ENCODE results near the gene MSI2. TPM values are rescaled to one million over a fixed set of nuclear protein-coding genes. Genes with fewer than 3 reads are reported as not detected.

MSI2 gene
- total RNA-seq, 1 donor from 2014 or later: 96.8 TPM

DNA sequence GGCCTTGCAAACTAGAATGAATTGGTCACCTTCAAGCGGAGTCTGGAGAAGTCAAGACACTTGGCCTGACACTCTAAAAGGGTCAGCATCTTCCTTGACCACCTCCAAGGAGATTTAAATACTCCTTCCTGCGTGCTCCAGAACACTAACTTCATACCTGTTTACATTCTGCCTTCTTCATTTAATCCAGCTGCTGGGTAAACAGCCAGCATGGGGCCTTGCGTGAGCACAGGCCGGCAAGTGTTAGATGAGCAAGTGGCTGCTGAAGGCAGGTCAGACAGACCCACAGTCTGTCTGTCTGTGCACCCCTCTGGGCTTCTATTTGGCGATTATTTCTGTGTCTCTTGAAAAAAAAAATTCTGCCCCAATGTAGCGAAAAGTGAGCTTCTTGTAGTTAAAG, 153.8 kb downstream of the MSI2 start:
- DNase-seq (ENCODE audit: missing footprints): no peak
- no peak for ATAC-seq
- intact Hi-C loops (cut with DNase I): no loop called here

DNA sequence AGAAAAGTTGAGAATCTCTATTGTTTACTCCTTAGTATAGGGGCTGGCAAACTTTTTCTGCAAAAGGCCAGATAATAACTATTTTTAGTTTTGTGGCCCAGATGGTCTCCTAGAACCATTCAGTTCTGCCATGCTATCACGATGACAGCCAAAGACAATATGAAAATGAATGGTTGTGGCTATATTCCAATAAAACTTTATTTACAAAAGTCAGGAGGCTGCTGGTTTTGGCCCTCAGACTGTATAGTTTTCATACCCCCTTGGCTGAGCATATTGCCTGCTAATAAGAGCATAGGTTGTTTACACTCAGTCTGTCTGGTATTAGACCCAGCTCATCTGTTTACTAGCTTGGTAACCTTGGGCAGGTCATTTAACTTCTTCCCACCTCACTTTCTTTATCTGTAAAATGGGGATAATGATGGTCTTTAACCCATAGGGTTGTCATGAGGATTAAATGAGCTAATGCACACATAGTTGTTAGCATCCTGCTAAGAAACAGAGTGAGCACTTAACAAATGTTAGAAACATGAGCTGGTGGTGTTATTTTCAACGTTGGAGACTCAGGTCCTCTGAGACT, 156.3 kb downstream of the MSI2 start:
- no peak for ATAC-seq
- intact Hi-C loops (cut with DNase I): no loop called here
- DNase-seq (ENCODE audit: missing footprints): no peak

DNA sequence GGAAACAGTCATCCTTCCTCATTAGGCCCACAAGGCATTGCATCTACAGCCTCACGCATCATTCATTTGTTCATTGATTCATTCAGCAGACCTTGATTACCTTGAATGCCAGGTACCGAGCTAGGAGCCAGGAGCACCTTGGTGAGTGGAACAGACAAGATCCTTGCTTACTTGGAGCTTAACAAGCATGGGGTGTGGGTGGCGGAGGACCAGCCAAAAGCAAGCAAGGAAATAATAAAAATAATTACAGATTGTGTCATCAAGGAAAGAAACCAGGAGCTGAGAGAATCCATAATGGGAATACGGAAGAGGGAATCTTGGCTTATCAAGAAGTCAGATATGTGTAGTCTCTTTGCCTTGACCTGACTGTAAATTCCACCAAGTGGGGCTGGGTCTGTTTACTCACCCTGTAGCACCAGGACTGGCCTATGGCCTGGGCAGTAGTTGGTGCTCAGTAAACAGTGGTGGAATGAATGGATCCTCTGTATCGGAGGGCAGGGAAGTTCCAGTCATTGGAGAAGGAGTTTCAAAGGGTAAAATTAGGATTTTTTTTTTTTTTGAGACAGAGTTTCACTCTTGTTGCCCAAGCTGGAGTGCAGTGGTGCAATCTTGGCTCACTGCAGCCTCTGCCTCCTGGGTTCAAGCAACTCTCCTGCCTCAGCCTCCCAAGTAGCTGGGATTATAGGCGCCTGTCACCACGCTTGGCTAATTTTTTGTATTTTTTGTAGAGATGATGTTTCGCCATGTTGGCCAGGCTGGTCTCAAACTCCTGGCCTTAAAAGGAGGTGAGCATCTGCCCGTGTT, 157.7 kb downstream of the MSI2 start:
- intact Hi-C loops (cut with DNase I): no loop called here
- ATAC-seq (no peak), DNase-seq (ENCODE audit: missing footprints) (peak; percentile 22)

DNA sequence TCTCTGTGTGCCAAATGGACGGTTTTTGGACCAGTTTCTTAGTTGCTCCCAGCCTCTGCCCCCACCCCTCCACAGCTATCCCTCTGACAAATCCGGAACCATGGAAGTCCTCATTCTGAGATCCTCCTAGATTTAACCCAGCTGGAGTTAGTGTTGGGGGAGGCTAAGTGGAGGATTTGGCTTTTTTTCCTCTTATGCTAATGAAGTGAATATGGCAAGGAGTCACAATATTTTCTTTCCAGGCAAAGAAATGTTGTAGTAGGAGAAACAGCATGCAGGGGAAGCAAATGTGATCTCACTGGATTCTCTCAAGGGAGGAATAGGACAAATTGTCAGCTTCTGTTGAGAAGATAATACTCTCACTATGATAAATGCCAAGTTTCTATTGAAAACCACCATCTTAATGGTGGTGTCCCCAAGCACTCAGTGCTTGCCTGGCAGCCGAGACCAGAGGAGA, 159.5 kb downstream of the MSI2 start:
- intact Hi-C loops (cut with DNase I): no loop called here
- DNase-seq (ENCODE audit: missing footprints): peak; percentile 32
- peak; percentile 80 for ATAC-seq

DNA sequence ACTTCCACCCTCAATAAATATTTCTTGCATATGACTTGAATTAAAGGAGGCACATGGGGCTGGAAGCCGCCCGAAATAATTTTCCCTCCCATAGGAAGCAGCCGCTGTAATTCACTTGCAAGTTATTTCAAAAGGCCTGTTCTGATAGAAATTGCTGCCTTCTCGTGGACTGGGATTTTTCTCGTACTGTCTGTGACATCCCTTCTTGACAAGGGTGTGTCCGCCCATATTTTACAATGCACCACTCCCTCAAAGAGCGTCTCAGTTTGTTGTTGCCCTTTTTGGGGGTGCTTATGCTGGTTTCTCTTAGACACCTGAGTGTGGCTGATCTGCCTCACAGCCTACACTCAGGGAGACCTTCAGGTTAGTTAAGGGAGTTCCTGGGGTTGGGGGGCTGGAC, 160.0 kb downstream of the MSI2 start:
- DNase-seq (ENCODE audit: missing footprints) (no peak), ATAC-seq (no peak)
- intact Hi-C loops (cut with DNase I): no loop called here

DNA sequence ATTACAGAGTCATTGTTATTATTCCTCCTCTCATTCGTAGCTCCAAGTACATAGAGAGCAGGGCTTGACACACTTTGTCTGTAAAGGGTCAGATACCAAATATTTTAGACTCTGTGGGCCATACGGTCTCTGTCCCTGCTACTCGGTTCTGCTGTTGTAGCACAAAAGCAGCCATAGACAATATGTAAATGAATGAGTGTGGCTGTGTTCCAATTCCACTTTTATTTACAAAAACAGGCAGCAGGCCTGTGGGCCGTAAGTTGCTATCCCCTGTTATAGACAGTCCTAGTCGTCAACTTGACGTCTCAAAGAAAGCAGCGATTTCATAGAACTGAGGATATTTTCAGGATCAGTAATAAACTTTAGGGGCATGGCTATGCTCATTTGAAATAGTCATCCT, 161.6 kb downstream of the MSI2 start:
- DNase-seq (ENCODE audit: missing footprints) (no peak), ATAC-seq (no peak)
- intact Hi-C loops (cut with DNase I): no loop called here

DNA sequence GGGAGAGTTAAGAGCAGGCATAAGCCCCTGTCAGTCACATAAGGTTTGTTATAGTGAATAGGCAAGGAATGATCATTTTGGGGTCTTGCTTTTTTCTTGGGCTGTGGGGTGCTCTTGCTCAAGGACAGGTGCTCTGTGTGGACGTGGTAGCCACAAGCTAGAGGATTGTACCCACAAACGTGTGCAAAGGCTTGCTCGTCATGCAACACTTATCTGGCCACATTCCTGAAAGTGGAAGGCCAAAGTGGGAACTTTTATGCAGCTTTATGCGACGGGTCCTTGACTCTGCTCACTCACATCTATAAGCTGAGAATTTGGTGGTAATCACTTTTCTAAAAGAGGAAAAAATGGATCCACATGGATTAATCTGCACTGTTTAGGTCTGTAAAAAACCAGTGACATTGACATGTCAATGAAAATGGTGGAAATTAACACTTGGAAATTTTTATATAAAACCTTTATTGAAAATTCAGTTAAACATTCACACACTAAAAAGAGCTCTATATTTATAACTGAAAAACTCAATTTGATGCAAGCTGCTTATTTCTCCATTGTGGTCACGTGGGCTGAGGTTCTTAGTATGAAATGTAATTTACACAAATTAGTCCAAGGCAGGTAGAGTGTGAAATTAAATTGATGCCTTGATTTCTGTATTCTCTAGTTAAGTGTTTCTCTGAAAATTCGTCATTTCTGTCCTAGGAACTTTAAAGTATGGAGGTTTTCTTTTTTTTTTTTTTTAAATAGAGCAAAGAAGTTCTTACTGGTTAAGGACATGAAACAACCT, 162.3 kb downstream of the MSI2 start:
- intact Hi-C loops (cut with DNase I): no loop called here
- ATAC-seq: no peak
- no peak for DNase-seq (ENCODE audit: missing footprints)

DNA sequence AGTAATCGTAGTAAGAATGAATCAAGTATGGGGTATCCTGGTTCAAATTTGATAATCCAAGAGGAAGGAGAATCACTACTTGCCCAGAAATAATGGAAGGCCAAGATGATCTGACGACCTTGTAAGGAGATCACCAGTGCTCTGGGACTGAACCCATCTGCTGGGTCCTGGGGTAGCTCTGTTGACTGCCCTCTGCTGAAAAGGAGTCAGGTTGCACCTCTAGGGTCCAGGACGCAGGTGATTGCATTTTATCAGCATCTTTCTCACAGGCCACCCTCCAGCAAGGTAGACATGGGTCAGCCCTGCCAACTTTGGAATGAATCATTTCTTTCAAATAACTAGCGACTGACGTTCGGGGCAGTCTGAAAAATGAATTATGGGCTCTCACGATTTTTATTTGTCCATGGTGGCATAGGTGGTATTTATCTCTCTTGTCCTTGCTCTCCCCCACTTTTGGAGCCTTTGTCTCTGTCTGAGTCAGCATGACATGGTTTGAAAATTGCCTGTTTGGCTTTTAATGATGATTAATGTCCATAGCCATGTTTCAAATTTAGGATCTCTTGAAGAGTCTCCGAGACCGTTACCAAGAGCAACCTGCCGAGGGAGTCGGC, 163.7 kb downstream of the MSI2 start:
- ATAC-seq (no peak), DNase-seq (ENCODE audit: missing footprints) (no peak)
- intact Hi-C loops (cut with DNase I): no loop called here

DNA sequence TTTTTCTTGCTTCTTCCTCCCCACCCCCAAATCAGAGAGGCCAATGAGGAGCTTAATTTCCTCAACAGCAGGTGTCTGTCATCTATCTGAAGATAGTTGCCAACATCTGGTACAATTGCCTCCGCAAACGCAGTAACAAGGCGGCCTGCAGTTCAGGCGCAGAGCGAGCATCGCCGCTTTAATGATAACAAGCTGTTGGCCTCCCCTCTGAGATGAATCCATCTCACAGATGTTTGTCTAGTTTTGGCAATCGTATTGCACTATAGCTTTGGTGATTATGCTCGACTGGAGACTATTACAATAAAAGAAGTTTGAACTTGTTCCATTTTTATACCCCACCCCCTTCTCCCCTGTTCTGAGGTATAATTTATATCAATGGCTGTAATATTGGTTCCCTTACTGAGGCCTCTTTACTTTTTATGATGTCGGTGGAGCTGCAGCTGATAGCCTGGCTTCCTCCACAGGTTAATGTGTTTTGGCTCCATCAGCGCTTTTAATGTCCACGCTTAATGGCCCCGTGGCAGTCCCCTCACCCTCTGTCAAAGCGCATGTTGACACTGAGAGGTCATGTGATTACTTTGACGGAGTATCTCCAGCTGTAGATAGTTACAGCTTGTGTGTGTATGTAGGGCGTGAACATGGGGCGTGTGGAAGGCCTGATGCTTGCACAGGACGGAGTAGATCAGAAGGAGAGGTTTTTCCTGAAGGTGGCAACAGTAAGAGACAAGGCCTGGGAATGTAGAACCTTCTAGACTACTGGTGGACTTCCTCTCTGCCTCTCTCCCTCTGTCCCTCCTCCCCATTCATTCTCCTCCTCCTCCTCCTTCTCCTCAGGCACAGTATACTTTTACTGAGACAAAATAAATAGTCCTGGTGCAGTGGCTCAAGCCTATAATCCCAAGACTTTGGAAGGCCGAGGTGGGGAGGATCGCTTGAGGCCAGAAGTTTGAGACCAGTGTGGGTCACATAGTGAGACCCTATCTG, 164.7 kb downstream of the MSI2 start:
- DNase-seq (ENCODE audit: missing footprints) (no peak), ATAC-seq (no peak)
- intact Hi-C loops (cut with DNase I): no loop called here

DNA sequence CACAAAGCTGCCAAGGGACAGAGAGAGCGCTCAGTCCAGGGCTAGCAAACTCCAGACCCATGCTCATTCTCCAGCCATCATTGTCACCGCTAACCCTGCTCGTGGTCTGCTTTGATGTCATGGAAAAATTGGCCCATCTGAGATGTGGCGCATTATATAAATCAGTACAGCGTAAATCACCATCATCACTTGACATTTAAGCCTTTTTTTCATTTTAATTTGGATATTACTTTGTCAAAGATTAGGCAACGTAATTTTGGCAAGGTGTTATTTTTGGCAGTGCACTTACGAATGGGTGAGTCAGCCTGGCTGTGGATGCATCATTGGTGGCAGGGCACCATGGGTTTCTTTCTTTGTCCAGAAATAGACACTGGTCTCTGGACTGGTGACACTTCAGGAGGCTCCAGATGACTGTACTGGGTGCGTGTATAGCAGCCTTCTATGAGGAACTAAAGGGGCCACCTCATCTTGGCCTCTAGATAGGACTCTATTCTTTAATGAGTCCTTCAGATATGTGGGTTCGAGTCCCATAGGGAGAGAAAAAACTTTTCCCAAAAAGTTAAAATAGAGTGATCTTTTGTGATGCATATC, 166.3 kb downstream of the MSI2 start:
- ATAC-seq (peak; percentile 76), DNase-seq (ENCODE audit: missing footprints) (no peak)
- intact Hi-C loops (cut with DNase I): no loop called here

DNA sequence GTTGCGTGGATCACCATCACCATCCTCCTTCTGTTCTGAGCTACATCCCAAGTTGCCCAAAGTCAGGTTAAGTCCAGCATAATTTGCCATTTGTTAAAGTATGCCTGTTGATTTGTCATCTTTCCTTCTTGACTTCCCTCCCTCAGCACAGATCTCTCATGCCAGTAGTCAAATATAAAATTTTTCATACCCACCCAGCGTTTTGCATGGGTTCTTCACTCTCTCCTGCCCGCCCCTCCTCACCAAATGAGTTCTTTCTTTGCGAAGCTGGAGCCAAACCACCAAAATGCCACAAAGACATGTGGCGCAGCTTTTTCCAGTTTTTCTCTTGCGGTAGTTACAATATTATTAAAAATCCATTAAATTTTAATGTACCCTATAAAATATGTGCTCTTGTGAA, 167.2 kb downstream of the MSI2 start:
- ATAC-seq (no peak), DNase-seq (ENCODE audit: missing footprints) (no peak)
- intact Hi-C loops (cut with DNase I): no loop called here

DNA sequence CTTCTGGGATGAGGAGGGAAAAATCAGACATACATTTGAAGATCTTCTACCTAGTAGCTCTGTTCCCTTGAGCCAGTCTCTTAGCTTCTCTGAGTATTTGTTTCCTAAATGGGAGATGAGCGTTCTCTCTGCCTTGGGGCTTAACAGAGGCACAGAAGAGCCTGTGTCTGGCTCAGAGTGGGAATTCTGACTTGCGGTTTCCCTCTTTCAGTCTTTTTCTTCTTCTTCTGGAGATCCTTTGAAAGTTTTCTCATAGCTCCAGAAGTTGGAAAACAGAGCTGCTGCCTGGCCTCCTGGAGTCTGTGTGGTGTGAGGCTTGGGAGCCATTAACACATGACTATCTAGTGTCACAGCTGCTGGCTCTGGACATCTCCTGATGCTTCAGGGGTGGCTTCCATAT, 167.9 kb downstream of the MSI2 start:
- no peak for DNase-seq (ENCODE audit: missing footprints)
- ATAC-seq: no peak

DNA sequence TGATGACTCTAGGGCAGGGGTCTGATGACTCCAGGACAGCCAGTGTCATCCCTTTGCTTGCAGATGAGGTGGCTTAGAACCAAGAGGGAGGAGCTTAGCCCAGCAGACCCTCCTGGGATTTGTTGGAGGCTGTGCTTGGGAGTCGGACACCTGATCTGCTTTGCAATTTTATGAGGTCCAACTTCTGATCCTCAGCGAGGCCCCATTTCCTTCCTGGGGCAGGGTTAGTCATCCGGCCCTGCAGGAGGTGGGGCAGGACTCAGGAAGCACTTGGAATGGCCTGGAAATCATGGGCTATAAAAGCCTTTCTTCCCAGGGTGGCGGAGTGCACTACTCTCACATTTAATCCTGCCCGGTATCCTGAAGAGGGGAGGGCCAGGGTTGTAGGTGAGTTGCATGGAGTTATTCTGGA, 168.5 kb downstream of the MSI2 start:
- intact Hi-C loops (cut with DNase I): no loop called here
- ATAC-seq: no peak
- no peak for DNase-seq (ENCODE audit: missing footprints)

More for the DNA sequence above, 167.9 kb downstream of the MSI2 start:
- intact Hi-C loops (cut with DNase I): no loop called here

DNA sequence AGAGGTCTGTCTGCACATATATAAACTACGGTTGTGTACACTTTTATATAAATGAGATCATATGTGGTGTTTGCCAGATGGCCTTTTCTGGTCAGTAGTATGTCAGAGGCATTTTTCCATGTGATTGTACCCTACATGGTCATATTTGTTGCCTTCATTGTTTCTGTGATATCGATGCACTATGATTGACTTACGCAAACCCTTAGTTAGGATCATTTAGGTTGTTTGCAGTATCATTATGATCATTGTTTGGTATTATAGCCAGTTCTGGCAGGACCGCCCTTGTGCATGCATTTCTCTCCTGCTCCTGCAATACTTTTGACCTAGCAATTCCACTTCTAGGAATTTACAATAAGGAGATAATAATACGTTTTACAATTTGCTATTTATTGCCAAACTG, 169.1 kb downstream of the MSI2 start:
- DNase-seq (ENCODE audit: missing footprints) (no peak), ATAC-seq (no peak)
- intact Hi-C loops (cut with DNase I): no loop called here

DNA sequence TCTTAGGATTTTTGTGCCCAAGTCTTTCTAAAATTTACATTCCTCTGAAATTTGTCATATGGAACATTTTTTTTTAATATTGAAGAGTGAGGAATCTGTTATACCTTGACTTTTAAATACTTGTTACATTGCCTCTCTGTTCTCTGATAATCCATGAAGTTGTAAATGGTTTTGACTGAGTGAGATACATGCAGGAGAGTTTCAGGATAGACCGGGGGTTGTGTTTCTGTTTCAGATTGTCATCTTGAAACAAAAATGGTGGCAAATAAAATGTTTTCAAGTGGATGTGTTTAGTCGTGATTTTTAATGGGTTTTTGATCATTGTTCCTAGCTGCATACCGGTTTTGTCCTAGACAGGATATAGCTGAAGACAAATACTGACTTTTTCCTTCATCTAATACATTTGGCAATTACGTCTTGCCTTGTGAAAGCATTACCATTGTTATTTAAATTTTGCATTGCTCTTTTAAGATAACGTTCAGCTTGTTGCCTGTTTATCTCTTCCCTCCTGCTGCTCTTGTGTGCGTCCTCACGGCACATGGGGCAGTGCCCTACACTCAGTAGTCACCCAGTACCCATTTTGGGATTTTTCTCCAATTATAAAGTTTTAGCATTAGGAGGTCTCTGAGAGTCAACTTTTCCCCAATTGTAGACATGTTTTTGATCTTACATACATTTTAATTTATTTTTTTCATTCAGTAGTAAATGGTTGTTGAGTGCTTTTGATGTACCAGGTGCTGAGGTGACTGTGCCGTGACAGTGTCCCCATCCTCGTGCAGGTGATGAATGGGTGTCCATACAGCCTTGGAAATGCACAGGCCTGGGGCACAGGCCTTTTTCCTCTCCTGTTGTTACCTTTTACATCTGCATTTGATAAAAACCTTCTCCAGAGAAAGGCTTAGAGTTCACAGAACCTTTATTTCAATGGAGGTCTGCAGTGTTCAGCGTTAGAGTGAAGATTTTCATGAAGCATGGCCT, 169.9 kb downstream of the MSI2 start:
- ATAC-seq (no peak), DNase-seq (ENCODE audit: missing footprints) (peak; percentile 52)
- intact Hi-C loops (cut with DNase I): no loop called here

DNA sequence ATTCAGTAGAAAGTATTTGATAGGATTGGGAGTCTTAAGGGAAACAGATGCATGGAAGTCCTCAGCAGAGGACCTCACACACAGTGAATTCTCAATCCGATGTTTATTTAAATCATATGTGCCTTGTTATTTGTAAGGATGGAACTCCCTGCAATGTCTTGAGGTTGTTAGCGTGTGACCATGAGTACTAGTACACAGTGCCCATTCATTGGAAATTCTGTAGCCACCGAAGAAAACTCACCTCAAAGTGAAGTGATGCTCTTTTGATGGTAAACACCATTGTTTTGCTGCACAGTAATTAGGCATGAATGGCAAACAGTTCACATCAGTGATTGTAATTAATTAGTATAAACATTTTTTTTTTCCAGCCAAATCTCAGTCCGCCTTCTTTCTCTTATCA, 173.6 kb downstream of the MSI2 start:
- ATAC-seq: no peak
- intact Hi-C loops (cut with DNase I): no loop called here
- DNase-seq (ENCODE audit: missing footprints): no peak

DNA sequence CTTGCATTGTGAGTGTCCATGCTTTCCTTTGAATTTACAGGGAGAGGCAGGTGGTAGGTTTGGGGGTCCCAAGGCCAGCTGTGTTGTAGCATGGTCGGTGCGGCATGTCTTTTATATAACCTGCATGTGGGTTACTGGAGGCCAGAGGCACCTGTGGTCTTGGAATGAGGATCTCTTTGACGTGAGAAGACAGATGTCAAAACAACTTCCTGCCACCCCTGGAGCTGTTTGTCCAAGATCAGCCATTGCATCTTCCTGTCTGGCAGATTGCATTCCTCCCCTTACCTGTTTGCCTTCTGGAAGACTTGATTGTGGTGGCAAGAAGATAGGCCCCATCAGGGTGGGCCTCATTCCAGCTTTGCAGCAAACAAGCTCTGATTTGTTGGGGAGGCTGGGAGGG, 175.1 kb downstream of the MSI2 start:
- DNase-seq (ENCODE audit: missing footprints) (peak; percentile 35), ATAC-seq (no peak)
- intact Hi-C loops (cut with DNase I): no loop called here

Measured in Right ventricle myocardium inferior (tissue), 1 donor.